Neural crest cell (in vitro differentiated cells): Measurements from ENCODE around the gene NPR1. TPM values are rescaled to one million over a fixed set of nuclear protein-coding genes. Genes with fewer than 3 reads are reported as not detected.
"Not testable (repeated sequence)": the region's sequence is repeated elsewhere in the genome, so short reads cannot be mapped to it uniquely, and the experiment has no call there.

Source experiments
- DNase-seq: peaks from one replicate; pipeline ENCODE4 v3.0.0; 2021; ENCODE audit warnings: low read depth, mixed read lengths, low spot score
- H3K27ac Mint-ChIP-seq: one replicate; pipeline ENCODE4 v1.8.0; 2021; ENCODE audit warnings: mild to moderate bottlenecking, mixed read lengths; ENCODE audit not compliant: unreplicated experiment
- H3K27me3 Mint-ChIP-seq: 2 replicates; pipeline ENCODE4 v1.8.0; 2021; ENCODE audit warnings: low read depth, mild to moderate bottlenecking, mixed read lengths
- H3K36me3 Mint-ChIP-seq: 2 replicates; pipeline ENCODE4 v1.8.0; 2021; ENCODE audit warnings: low read depth, mild to moderate bottlenecking, mixed read lengths
- H3K4me1 Mint-ChIP-seq: 2 replicates; pipeline ENCODE4 v1.8.0; 2021; ENCODE audit warnings: mixed read lengths
- H3K4me3 Mint-ChIP-seq: one replicate; pipeline ENCODE4 v1.8.0; 2021; ENCODE audit warnings: mild to moderate bottlenecking, mixed read lengths
- H3K9me3 Mint-ChIP-seq: 2 replicates; pipeline ENCODE4 v1.8.0; 2021; ENCODE audit warnings: mixed read lengths
- total RNA-seq: library from RNA; stranded (reverse); gene quantifications from 2 replicates; pipeline ENCODE4 v1.2.1, GENCODE V29; 2021
- TF ChIP-seq, protein P1 (sequence below): fragments of 200-600 bp; sonication (generic); conservative IDR thresholded peaks from 2 replicates; pipeline ENCODE4 v1.5.0; 2021; ENCODE audit warnings: antibody characterized with exemption, mild to moderate bottlenecking

NPR1 gene
- total RNA-seq, 1 donor from 2014 or later: 0.93 TPM

GRCh38 chr1:153671628-153672353, 6.7 kb upstream of the NPR1 start:
- not testable (repeated sequence) for H3K27ac Mint-ChIP-seq, H3K9me3 Mint-ChIP-seq, H3K4me3 Mint-ChIP-seq, H3K27me3 Mint-ChIP-seq
- TF ChIP-seq, protein P1, sequence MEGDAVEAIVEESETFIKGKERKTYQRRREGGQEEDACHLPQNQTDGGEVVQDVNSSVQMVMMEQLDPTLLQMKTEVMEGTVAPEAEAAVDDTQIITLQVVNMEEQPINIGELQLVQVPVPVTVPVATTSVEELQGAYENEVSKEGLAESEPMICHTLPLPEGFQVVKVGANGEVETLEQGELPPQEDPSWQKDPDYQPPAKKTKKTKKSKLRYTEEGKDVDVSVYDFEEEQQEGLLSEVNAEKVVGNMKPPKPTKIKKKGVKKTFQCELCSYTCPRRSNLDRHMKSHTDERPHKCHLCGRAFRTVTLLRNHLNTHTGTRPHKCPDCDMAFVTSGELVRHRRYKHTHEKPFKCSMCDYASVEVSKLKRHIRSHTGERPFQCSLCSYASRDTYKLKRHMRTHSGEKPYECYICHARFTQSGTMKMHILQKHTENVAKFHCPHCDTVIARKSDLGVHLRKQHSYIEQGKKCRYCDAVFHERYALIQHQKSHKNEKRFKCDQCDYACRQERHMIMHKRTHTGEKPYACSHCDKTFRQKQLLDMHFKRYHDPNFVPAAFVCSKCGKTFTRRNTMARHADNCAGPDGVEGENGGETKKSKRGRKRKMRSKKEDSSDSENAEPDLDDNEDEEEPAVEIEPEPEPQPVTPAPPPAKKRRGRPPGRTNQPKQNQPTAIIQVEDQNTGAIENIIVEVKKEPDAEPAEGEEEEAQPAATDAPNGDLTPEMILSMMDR: peak; percentile 35
- peak; percentile 43 for DNase-seq
- Mint-ChIP-seq H3K4me1 (peaks cover 24% of the 10 kb centered on the region), H3K36me3 (peaks cover 16% of the 10 kb centered on the region)

DNA sequence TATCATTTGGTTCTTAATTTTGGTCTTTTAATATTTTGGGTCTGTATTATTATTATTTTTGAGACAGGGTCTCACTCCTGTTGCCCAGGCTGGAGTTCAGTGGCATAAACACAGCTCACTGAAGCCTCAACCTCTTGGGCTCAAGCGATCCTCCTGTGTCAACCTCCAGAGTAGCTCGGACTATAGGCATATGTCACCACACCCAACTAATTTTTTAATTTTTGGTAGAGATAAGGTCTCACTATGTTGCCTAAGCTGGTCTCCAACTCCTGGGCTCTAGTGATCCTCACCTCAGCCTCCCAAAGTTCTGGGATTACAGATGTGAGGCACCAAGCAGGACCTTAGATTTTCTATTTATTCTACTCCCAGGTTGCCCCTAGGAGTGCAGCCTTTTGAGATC, 5.0 kb upstream of the NPR1 start:
- H3K4me3 Mint-ChIP-seq: peak overlapping the region; percentile 84
- no peaks in the 10 kb centered on the region for H3K9me3 Mint-ChIP-seq
- peaks cover 22% of the 10 kb centered on the region for H3K27me3 Mint-ChIP-seq
- no peak overlapping the region for H3K27ac Mint-ChIP-seq
- TF ChIP-seq, protein P1: no peak
- peaks cover 24% of the 10 kb centered on the region for H3K4me1 Mint-ChIP-seq
- DNase-seq: no peak
- peaks cover 7% of the 10 kb centered on the region for H3K36me3 Mint-ChIP-seq

DNA sequence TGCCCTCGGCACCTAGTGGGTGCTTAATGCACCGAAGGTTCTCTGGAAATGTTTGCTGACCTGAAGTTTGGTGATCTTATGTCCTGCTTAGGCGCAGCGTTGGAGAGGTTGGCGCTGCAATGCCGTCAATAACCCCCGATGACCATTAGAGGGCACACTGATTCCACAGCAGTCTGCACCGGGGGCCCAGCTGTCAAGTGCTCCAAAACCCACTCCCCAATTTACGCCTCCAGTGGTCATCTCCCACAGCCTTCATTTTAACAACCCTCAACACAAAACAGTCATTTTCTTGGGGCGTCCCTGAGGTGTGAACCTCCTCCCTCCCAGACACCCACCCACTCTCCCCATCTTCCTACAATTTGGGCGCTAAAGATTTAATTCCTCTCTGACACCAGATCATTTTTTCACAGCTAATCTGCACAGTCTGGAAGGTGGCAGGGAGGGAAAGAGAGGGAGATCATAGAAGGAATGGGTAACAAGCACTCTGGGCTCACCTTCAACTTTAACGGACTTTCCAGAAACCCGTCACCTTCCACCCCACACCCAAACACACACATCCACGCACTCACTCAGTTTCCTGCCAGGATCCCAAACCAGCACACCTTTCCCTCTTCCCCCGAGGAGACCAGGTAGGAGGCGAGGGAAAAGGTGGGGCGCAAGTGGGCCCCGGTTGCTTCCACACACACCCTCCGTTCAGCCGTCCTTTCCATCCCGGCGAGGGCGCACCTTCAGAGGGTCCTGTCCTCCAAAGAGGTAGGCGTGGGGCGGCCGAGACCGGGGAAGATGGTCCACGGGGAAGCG, 570 bp upstream of the NPR1 start:
- DNase-seq: peak; percentile 65
- peaks cover 66% of the 10 kb centered on the region for H3K27me3 Mint-ChIP-seq
- no peaks in the 10 kb centered on the region for H3K9me3 Mint-ChIP-seq
- no peaks in the 10 kb centered on the region for H3K36me3 Mint-ChIP-seq
- H3K4me3 Mint-ChIP-seq: peak overlapping the region; percentile 81
- no peak overlapping the region for H3K27ac Mint-ChIP-seq
- TF ChIP-seq, protein P1: peak; percentile 89
- peaks cover 23% of the 10 kb centered on the region for H3K4me1 Mint-ChIP-seq

GRCh38 chr1:153679337-153680119, 1.0 kb downstream of the NPR1 start:
- peaks cover 23% of the 10 kb centered on the region for H3K4me1 Mint-ChIP-seq
- TF ChIP-seq, protein P1: peak; percentile 51
- H3K27ac Mint-ChIP-seq: no peak overlapping the region
- peak overlapping the region; percentile 65 for H3K4me3 Mint-ChIP-seq
- peak; percentile 23 for DNase-seq
- H3K9me3 Mint-ChIP-seq: no peaks in the 10 kb centered on the region
- H3K36me3 Mint-ChIP-seq: no peaks in the 10 kb centered on the region
- peaks cover 74% of the 10 kb centered on the region for H3K27me3 Mint-ChIP-seq

GRCh38 chr1:153680120-153680403, 1.6 kb downstream of the NPR1 start:
- Mint-ChIP-seq H3K36me3 (no peaks in the 10 kb centered on the region), H3K9me3 (no peaks in the 10 kb centered on the region), H3K27ac (no peak overlapping the region), H3K4me1 (peaks cover 23% of the 10 kb centered on the region), H3K27me3 (peaks cover 76% of the 10 kb centered on the region), H3K4me3 (peak overlapping the region; percentile 31)
- TF ChIP-seq, protein P1: no peak
- DNase-seq: no peak
